Thyroid gland (tissue), 4 donors: ENCODE results near the gene TXNL1. TPM values are rescaled to one million over a fixed set of nuclear protein-coding genes. Genes with fewer than 3 reads are reported as not detected.

Experiments
- DNase-seq, 2 donors: peaks; one replicate each; pipeline ENCODE4 v3.0.0-alpha.2; 2019
- H3K27ac ChIP-seq, 3 donors: fragments of 200-600 bp; sonication (generic); 1 replicate in 2 of 3; 2 replicates in 1 of 3; pipeline ENCODE4 v1.5.1; 2016 to 2019; ENCODE audit warnings: mild to moderate bottlenecking in 1 of 3, moderate library complexity in 1 of 3
- H3K27me3 ChIP-seq: fragments of 200-600 bp; sonication (generic); one replicate; pipeline ENCODE4 v1.5.1; 2019
- H3K36me3 ChIP-seq, 2 donors: fragments of 200-600 bp; sonication (generic); one replicate each; pipeline ENCODE4 v1.5.1; 2016 to 2019
- H3K4me1 ChIP-seq, 2 donors: fragments of 200-600 bp; sonication (generic); one replicate each; pipeline ENCODE4 v1.5.1; 2017 to 2019
- H3K4me3 ChIP-seq, 3 donors: fragments of 200-600 bp; sonication (generic); replicated peaks in 1 of 3; 1 replicate in 2 of 3; 2 replicates in 1 of 3; pipeline ENCODE4 v1.5.1; 2016; ENCODE audit warnings: mild to moderate bottlenecking in 1 of 3
- H3K9me3 ChIP-seq: fragments of 200-600 bp; sonication (generic); one replicate; pipeline ENCODE4 v1.5.1; 2017
- CTCF ChIP-seq, 6 experiments: fragments of 200-600 bp in 3 of 6; fragments of 450-650 bp in 3 of 6; sonication (generic) in 3 of 6; IDR thresholded peaks; one replicate each; pipeline ENCODE4 v1.5.1; 2016 to 2019; ENCODE audit warnings: antibody characterized with exemption in 6 of 6, mild to moderate bottlenecking in 2 of 6, inconsistent platforms in 1 of 6, moderate library complexity in 1 of 6
- POLR2A ChIP-seq, 2 donors: fragments of 450-650 bp; IDR thresholded peaks; one replicate each; pipeline ENCODE4 v1.6.1; 2017; ENCODE audit warnings: antibody characterized with exemption in 2 of 2, mild to moderate bottlenecking in 2 of 2, moderate library complexity in 1 of 2
- WGBS, 2 donors: methylation state at CpG; one replicate each; pipeline ENCODE4 v1.1.5; 2017; 5-methylcytosine and 5-hydroxymethylcytosine counted together
- intact Hi-C: fragments of 100-400 bp; cut with DNase I; formaldehyde crosslinking; loops from one replicate; pipeline ENCODE4 v1.15.1; 2023
- total RNA-seq, 4 donors: library from RNA; depleted of rRNA; stranded (reverse); fragments of >200 nt; gene quantifications; one replicate each; pipeline ENCODE4 v1.2.3, GENCODE V29; 2016

Gene TXNL1
- total RNA-seq, 4 donors from 2014 or later: 151 to 242 (median 168) TPM

- Histone ChIP-seq H3K27me3 (no peaks in the 10 kb centered on the region), H3K27ac (no peak overlapping the region), H3K4me1 (peaks cover 20 to 21% of the 10 kb centered on the region in 2 donors), H3K4me3 (no peak overlapping the region), H3K9me3 (no peaks in the 10 kb centered on the region), H3K36me3 (no peaks in the 10 kb centered on the region)
- TF ChIP-seq POLR2A (IDR thresholded peaks at IDR 0.05): no peak
- no peak for TF ChIP-seq CTCF (IDR thresholded peaks at IDR 0.05)
- WGBS, 2 donors: 92 to 93% methylated on average over 7 of the region's 7 CpGs
- DNase-seq: no peak
- intact Hi-C loops: loop anchor here (10.0 kb wide), 1 partner anchor 209 kb away; no protein-coding TSS in a partner anchor
These were observed 74.8 kb downstream of the TXNL1 start for GRCh38 chr18:56563568-56563967.

GRCh38 chr18:56562479-56562878 is 75.9 kb downstream of the TXNL1 start:
- intact Hi-C loops: loop anchor here (10.0 kb wide), 1 partner anchor 208 kb away; no protein-coding TSS in a partner anchor
- 75 to 97% methylated on average over 5 of the region's 5 CpGs for WGBS, 2 donors
- no peaks in the 10 kb centered on the region for H3K9me3 ChIP-seq

GRCh38 chr18:56560992-56561391 is 77.4 kb downstream of the TXNL1 start:
- TF ChIP-seq CTCF (IDR thresholded peaks at IDR 0.05) (no peak), POLR2A (IDR thresholded peaks at IDR 0.05) (no peak)
- H3K9me3 ChIP-seq: no peaks in the 10 kb centered on the region
- 86 to 91% methylated on average over 2 of the region's 2 CpGs for WGBS, 2 donors
- H3K27ac ChIP-seq: peak overlapping the region in 1 of 3 donors; percentile 37
- peaks cover 24% of the 10 kb centered on the region in 2 donors for H3K4me1 ChIP-seq
- H3K27me3 ChIP-seq: no peaks in the 10 kb centered on the region
- intact Hi-C loops: loop anchor here (10.0 kb wide), 1 partner anchor 206 kb away; no protein-coding TSS in a partner anchor
- no peaks in the 10 kb centered on the region for H3K36me3 ChIP-seq
- DNase-seq: no peak
- H3K4me3 ChIP-seq: no peak overlapping the region

More at GRCh38 chr18:56562479-56562878, 75.9 kb downstream of the TXNL1 start:
- H3K36me3 ChIP-seq: no peaks in the 10 kb centered on the region
- no peaks in the 10 kb centered on the region for H3K27me3 ChIP-seq
- peaks cover 24% of the 10 kb centered on the region in 2 donors for H3K4me1 ChIP-seq
- DNase-seq: no peak
- no peak overlapping the region for H3K27ac ChIP-seq
- H3K4me3 ChIP-seq: no peak overlapping the region
- no peak for TF ChIP-seq POLR2A (IDR thresholded peaks at IDR 0.05)
- no peak for TF ChIP-seq CTCF (IDR thresholded peaks at IDR 0.05)

- intact Hi-C loops: no loop called here
- TF ChIP-seq CTCF (IDR thresholded peaks at IDR 0.05) (no peak), POLR2A (IDR thresholded peaks at IDR 0.05) (no peak)
- WGBS, 2 donors: 61 to 66% methylated on average over 6 of the region's 6 CpGs
These were observed 79.3 kb downstream of the TXNL1 start for GRCh38 chr18:56559044-56559443.

GRCh38 chr18:56556907-56557306 is 81.5 kb downstream of the TXNL1 start:
- H3K4me1 ChIP-seq: peaks cover 24% of the 10 kb centered on the region in 2 donors
- no peaks in the 10 kb centered on the region for H3K36me3 ChIP-seq
- no peaks in the 10 kb centered on the region for H3K27me3 ChIP-seq
- no peak overlapping the region for H3K4me3 ChIP-seq
- no peak overlapping the region for H3K27ac ChIP-seq
- TF ChIP-seq POLR2A (IDR thresholded peaks at IDR 0.05): no peak
- no peak for TF ChIP-seq CTCF (IDR thresholded peaks at IDR 0.05)
- no peak for DNase-seq
- intact Hi-C loops: no loop called here
- 93 to 95% methylated on average over 1 of the region's 1 CpG for WGBS, 2 donors
- H3K9me3 ChIP-seq: no peaks in the 10 kb centered on the region

More at GRCh38 chr18:56559044-56559443, 79.3 kb downstream of the TXNL1 start:
- H3K4me3 ChIP-seq: no peak overlapping the region
- DNase-seq: peak; percentile 88
- H3K27ac ChIP-seq: peak overlapping the region; percentile 6 to 43 (median 34)
- no peaks in the 10 kb centered on the region for H3K9me3 ChIP-seq
- peaks cover 24% of the 10 kb centered on the region in 2 donors for H3K4me1 ChIP-seq
- H3K36me3 ChIP-seq: no peaks in the 10 kb centered on the region
- no peaks in the 10 kb centered on the region for H3K27me3 ChIP-seq
